Inflammatory macrophage treated with lipopolysaccharide for 1 hour (primary cell): ENCODE results near the gene NANOGP8.
A peak's percentile ranks its signal among the peaks of the same experiment; 100 is the strongest.

Source experiments
- DNase-seq, 2 donors: peaks; one replicate each; pipeline ENCODE4 v3.0.0-alpha.2; 2020 to 2022

NANOGP8 gene

GRCh38 chr15:35058534-35059054 is 26.5 kb downstream of the NANOGP8 start:
- no peak for DNase-seq

- DNase-seq: no peak
Measured at GRCh38 chr15:35055416-35056105, 29.5 kb downstream of the NANOGP8 start.

GRCh38 chr15:35054380-35054779 is 30.7 kb downstream of the NANOGP8 start:
- DNase-seq: no peak

GRCh38 chr15:35047996-35048395 is 37.1 kb downstream of the NANOGP8 start:
- DNase-seq: no peak

GRCh38 chr15:35047528-35047927 is 37.6 kb downstream of the NANOGP8 start:
- no peak for DNase-seq

GRCh38 chr15:35043373-35044095 is 41.6 kb downstream of the NANOGP8 start:
- peak; percentile 41 to 42 for DNase-seq

GRCh38 chr15:35040339-35041255 is 44.5 kb downstream of the NANOGP8 start:
- DNase-seq: no peak

GRCh38 chr15:35038626-35039451 is 46.3 kb downstream of the NANOGP8 start:
- no peak for DNase-seq
